Mesendoderm (in vitro differentiated cells): Measurements from ENCODE around the gene RAET1L. TPM values are rescaled to one million over a fixed set of nuclear protein-coding genes. Genes with fewer than 3 reads are reported as not detected.
"Not testable (repeated sequence)": the region's sequence is repeated elsewhere in the genome, so short reads cannot be mapped to it uniquely, and the experiment has no call there.

Experiments used
- DNase-seq: peaks from one replicate; pipeline ENCODE4 v3.0.0; 2013
- H2AK5ac ChIP-seq: 2 replicates; pipeline ENCODE4 v1.6.1; 2013; ENCODE audit warnings: low read length, inconsistent platforms
- H2BK120ac ChIP-seq: 2 replicates; pipeline ENCODE4 v1.6.1; 2013; ENCODE audit warnings: low read depth, mild to moderate bottlenecking, low read length, moderate library complexity, mixed read lengths
- H2BK15ac ChIP-seq: replicated peaks from 2 replicates; pipeline ENCODE4 v1.6.1; 2013; ENCODE audit warnings: low read depth, mild to moderate bottlenecking, moderate library complexity
- H2BK5ac ChIP-seq: 2 replicates; pipeline ENCODE4 v1.6.1; 2013; ENCODE audit warnings: low read length, inconsistent platforms
- H3K18ac ChIP-seq: 2 replicates; pipeline ENCODE4 v1.6.1; 2013; ENCODE audit warnings: mild to moderate bottlenecking, low read length, mixed read lengths
- H3K23ac ChIP-seq: one replicate; pipeline ENCODE4 v1.6.1; 2013; ENCODE audit warnings: low read length
- H3K27ac ChIP-seq: 2 replicates; pipeline ENCODE4 v1.5.1; 2013; ENCODE audit warnings: low read depth, mild to moderate bottlenecking, inconsistent platforms, low read length, moderate library complexity
- H3K27me3 ChIP-seq: 2 replicates; pipeline ENCODE4 v1.6.1; 2013; ENCODE audit warnings: low read length, control low read depth, mild to moderate bottlenecking, inconsistent platforms; ENCODE audit not compliant: insufficient read depth, poor library complexity
- H3K36me3 ChIP-seq: 2 replicates; pipeline ENCODE4 v1.6.1; 2013; ENCODE audit warnings: low read length, inconsistent platforms; ENCODE audit not compliant: control insufficient read depth, insufficient read depth
- H3K4ac ChIP-seq: one replicate; pipeline ENCODE4 v1.6.1; 2013; ENCODE audit warnings: low read depth, mild to moderate bottlenecking, low read length, moderate library complexity
- H3K4me1 ChIP-seq: 2 replicates; pipeline ENCODE4 v1.6.1; 2013; ENCODE audit warnings: low read depth, low read length, inconsistent platforms; ENCODE audit not compliant: control insufficient read depth
- H3K4me2 ChIP-seq: 2 replicates; pipeline ENCODE4 v1.6.1; 2013; ENCODE audit warnings: low read length
- H3K4me3 ChIP-seq: 2 replicates; pipeline ENCODE4 v1.5.1; 2013; ENCODE audit warnings: mild to moderate bottlenecking, low read length
- H3K56ac ChIP-seq: one replicate; pipeline ENCODE4 v1.6.1; 2013; ENCODE audit warnings: low read length
- H3K79me1 ChIP-seq: 2 replicates; pipeline ENCODE4 v1.6.1; 2013; ENCODE audit warnings: low read length, inconsistent platforms
- H3K79me2 ChIP-seq: 2 replicates; pipeline ENCODE4 v1.6.1; 2013; ENCODE audit warnings: mild to moderate bottlenecking, low read length; ENCODE audit not compliant: control insufficient read depth, insufficient read depth
- H3K9ac ChIP-seq: 2 replicates; pipeline ENCODE4 v1.6.1; 2013; ENCODE audit warnings: low read length, inconsistent platforms
- H4K5ac ChIP-seq: one replicate; pipeline ENCODE4 v1.6.1; 2013; ENCODE audit warnings: low read length
- H4K8ac ChIP-seq: one replicate; pipeline ENCODE4 v1.6.1; 2013; ENCODE audit warnings: low read depth, mild to moderate bottlenecking, control low read depth, low read length, moderate library complexity
- WGBS: extraction: QIAGEN DNeasy Blood & Tissue Kit; methylation state at CpG from one replicate; pipeline ENCODE4 v1.1.7; 2013; ENCODE audit warnings: low lambda C conversion rate, missing lambda C conversion rate; ENCODE audit not compliant: insufficient coverage; ENCODE audit errors: extremely low coverage; 5-methylcytosine and 5-hydroxymethylcytosine counted together
- polyA plus RNA-seq, 2 experiments: library from polyadenylated mRNA; stranded (reverse); fragments of 200-250 nt; gene quantifications; one replicate each; pipeline ENCODE4 v1.2.3, GENCODE V29; 2013

RAET1L gene
- polyA plus RNA-seq (2013, experiment 1 of 2), result not detected
- not detected for polyA plus RNA-seq (2013, experiment 2 of 2)

DNA sequence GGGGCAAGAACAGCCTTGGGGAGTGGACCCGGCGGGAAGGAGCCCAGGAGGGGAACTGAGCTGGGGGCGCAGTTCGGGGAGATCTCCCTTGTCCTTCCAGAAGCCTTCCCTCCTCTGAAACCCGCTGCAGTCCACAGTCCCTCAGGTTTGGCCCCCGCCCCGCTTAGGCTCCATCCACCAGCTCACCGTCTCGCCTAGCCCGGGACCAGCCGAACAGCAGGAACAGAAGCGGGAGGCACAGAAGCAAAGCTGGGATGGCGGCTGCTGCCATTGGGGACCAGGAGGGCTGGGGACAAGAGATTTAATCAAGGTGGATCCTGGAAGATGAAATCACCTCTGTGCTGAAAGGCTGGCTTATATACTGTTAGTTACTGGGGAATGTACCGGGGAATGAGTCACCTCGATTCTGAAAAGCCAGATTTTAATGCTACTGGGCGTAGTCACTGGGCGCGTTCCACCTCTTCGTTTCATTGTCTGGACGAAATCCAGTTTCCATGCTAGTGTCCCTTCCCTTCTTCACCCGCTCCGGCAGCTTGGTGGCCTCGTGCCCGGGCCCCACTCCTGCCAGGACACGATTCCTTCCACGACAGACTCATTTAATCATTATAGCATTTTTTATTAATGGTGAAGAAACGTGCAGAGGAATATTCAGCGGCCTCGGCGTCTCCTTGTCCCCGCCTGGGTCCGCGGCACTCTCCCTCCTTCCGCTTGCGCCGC, at the start of gene RAET1L:
Gene RAET1L (minus strand): TSS at position 332 of the 717 bp plus-strand sequence. CDS start 61 bp downstream, at position 271.
- Histone ChIP-seq H3K79me2 (no peaks in the 10 kb centered on the region), H4K8ac (no peak within 1 kb of the TSS), H3K23ac (no peak within 1 kb of the TSS), H3K9ac (no peak within 1 kb of the TSS), H3K56ac (peak within 1 kb of the TSS; percentile 2), H3K27me3 (no peaks in the 10 kb centered on the region), H3K27ac (no peak within 1 kb of the TSS), H3K18ac (no peak within 1 kb of the TSS), H3K79me1 (no peaks in the 10 kb centered on the region), H2BK15ac (no peak within 1 kb of the TSS), H2BK120ac (no peak within 1 kb of the TSS), H2AK5ac (no peak within 1 kb of the TSS), H4K5ac (no peak within 1 kb of the TSS), H3K36me3 (no peaks in the 10 kb centered on the region), H2BK5ac (no peak within 1 kb of the TSS), H3K4me3 (no peak within 1 kb of the TSS), H3K4ac (no peak within 1 kb of the TSS), H3K4me2 (no peak within 1 kb of the TSS), H3K4me1 (no peaks in the 10 kb centered on the region)
- DNase-seq, result no peak
- WGBS, result no CpG with 5 or more reads among the region's 36 CpGs

GRCh38 chr6:150075034-150075421, 49.7 kb upstream of the RAET1L start:
- Histone ChIP-seq H4K8ac (no peak overlapping the region), H3K23ac (no peak overlapping the region), H2BK15ac (no peak overlapping the region), H3K4me1 (no peaks in the 10 kb centered on the region), H2BK120ac (no peak overlapping the region), H4K5ac (no peak overlapping the region), H3K9ac (no peak overlapping the region), H3K27me3 (no peaks in the 10 kb centered on the region), H3K18ac (no peak overlapping the region), H3K56ac (no peak overlapping the region), H3K36me3 (no peaks in the 10 kb centered on the region), H3K4me3 (no peak overlapping the region), H3K79me1 (no peaks in the 10 kb centered on the region), H3K4ac (no peak overlapping the region), H2BK5ac (no peak overlapping the region), H3K4me2 (no peak overlapping the region), H2AK5ac (no peak overlapping the region), H3K27ac (no peak overlapping the region), H3K79me2 (no peaks in the 10 kb centered on the region)
- DNase-seq, result no peak
- WGBS, result no CpG with 5 or more reads among the region's 2 CpGs

DNA sequence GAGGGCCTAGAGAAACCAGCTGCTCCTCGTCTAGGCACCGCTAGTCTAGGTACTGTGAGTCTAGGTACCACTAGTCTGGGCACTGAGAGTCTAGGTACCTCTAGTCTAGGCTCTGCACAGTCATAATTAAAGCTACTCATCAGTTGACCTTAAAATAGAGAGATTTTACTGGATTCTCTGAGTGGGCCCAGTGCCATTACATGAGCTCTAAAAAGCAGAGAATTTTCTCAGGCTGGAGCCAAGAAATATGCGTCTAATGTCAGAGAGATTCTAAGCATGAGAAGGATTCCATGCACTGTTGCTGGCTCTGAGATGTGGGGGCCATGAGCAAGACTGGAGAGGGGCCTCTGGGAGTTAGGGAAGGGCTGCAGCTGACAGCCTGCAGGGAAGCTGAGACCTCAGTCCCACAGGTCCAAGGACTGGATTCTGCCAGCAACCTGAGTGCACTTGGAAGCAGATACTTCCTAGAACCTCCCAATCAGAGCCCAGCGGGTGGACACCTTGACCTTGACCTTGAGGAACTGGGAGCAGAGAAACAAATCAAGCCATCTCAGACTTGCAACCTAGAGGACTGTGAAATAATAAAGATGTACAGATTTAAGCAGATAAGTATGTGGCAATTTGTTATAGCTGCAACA, 49.2 kb upstream of the RAET1L start:
- H3K23ac ChIP-seq, H2BK15ac ChIP-seq, H3K27me3 ChIP-seq, H3K9ac ChIP-seq, H3K56ac ChIP-seq, H4K5ac ChIP-seq, H2AK5ac ChIP-seq, H3K27ac ChIP-seq, H3K4me2 ChIP-seq, H3K4me3 ChIP-seq, H3K4ac ChIP-seq, H3K79me1 ChIP-seq, H3K36me3 ChIP-seq, H3K18ac ChIP-seq, H3K4me1 ChIP-seq, H3K79me2 ChIP-seq, H4K8ac ChIP-seq, H2BK120ac ChIP-seq, DNase-seq, H2BK5ac ChIP-seq: not testable (repeated sequence)
- WGBS, result no CpG with 5 or more reads among the region's 4 CpGs

- DNase-seq, result peak; percentile 81
- H3K4me1 ChIP-seq, result no peaks in the 10 kb centered on the region
- H3K27me3 ChIP-seq, result no peaks in the 10 kb centered on the region
- no peak overlapping the region for H3K4me3 ChIP-seq
- H4K8ac ChIP-seq, result no peak overlapping the region
- no peak overlapping the region for H3K18ac ChIP-seq
- no peaks in the 10 kb centered on the region for H3K79me1 ChIP-seq
- H3K4me2 ChIP-seq, result no peak overlapping the region
- H3K79me2 ChIP-seq, result no peaks in the 10 kb centered on the region
- H3K36me3 ChIP-seq, result no peaks in the 10 kb centered on the region
- no peak overlapping the region for H3K56ac ChIP-seq
- no CpG with 5 or more reads among the region's 8 CpGs for WGBS
- H2BK15ac ChIP-seq, result no peak overlapping the region
- no peak overlapping the region for H3K27ac ChIP-seq
- H2AK5ac ChIP-seq, result no peak overlapping the region
- no peak overlapping the region for H3K4ac ChIP-seq
- H2BK120ac ChIP-seq, result no peak overlapping the region
- H4K5ac ChIP-seq, result no peak overlapping the region
- no peak overlapping the region for H3K9ac ChIP-seq
- H3K23ac ChIP-seq, result no peak overlapping the region
- no peak overlapping the region for H2BK5ac ChIP-seq
Observed at GRCh38 chr6:150072201-150072600, 46.9 kb upstream of the RAET1L start.

GRCh38 chr6:150070236-150070818, 45.0 kb upstream of the RAET1L start:
- H3K23ac ChIP-seq, result no peak overlapping the region
- no peaks in the 10 kb centered on the region for H3K36me3 ChIP-seq
- H4K8ac ChIP-seq, result no peak overlapping the region
- no peak overlapping the region for H3K18ac ChIP-seq
- H3K4me1 ChIP-seq, result no peaks in the 10 kb centered on the region
- H2BK120ac ChIP-seq, result no peak overlapping the region
- no peak for DNase-seq
- no peak overlapping the region for H3K4me3 ChIP-seq
- no CpG with 5 or more reads among the region's 3 CpGs for WGBS
- no peaks in the 10 kb centered on the region for H3K27me3 ChIP-seq
- no peaks in the 10 kb centered on the region for H3K79me2 ChIP-seq
- no peak overlapping the region for H2BK15ac ChIP-seq
- H2AK5ac ChIP-seq, result no peak overlapping the region
- no peak overlapping the region for H3K4me2 ChIP-seq
- H3K9ac ChIP-seq, result no peak overlapping the region
- H3K4ac ChIP-seq, result no peak overlapping the region
- no peak overlapping the region for H2BK5ac ChIP-seq
- no peak overlapping the region for H3K27ac ChIP-seq
- no peak overlapping the region for H3K56ac ChIP-seq
- no peak overlapping the region for H4K5ac ChIP-seq
- no peaks in the 10 kb centered on the region for H3K79me1 ChIP-seq
